Measurements from ENCODE around the gene NRROS. TPM values are rescaled to one million over a fixed set of nuclear protein-coding genes. Genes with fewer than 3 reads are reported as not detected.
"Not testable (repeated sequence)": the region's sequence is repeated elsewhere in the genome, so short reads cannot be mapped to it uniquely, and the experiment has no call there.

The NRROS gene
- total RNA-seq: 1 to 10 TPM; 1.8 to 3.1 (median 2.4) TPM

DNA sequence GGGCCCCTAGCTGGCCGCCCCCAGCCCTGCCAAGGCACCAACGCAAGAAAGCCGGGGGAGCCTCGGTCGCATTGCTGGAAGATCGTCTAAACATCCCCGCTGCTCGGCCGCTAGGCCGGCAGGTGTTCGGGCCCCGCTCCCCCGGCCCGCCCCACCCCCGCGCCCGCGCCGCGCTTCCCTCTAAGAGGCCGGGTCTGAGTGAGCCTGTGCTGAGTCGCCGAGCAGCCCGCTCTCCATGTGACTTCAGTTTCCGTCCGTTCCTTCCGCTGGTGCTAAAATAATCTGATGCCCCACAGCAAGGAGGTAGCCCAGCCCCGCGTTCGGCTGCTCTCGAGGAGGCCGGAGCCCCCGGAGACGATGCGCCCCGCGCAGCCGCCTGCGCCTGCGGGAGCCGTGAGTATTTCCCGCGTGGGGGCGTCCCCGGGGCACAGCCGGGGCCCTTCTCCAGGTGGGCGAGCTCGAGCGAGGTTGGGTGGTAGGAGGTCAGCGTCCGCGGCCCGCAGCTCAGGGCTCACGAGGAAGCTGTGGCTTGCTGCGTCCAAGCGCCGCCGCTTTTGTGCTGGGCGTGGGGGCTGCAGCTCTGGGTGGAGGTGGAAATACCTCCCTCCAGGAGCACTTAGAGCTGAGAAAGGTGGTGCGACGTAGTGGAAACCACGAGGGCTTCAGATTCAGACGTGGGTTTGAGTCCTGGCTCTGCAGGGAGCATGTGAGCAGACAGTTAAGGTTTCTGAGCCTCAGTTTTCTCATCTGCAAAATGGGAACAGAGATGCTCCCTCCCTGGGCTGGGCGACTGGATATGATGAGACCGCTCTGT lies at the start of gene NRROS:
TSS of gene NRROS (plus strand) at position 212 of the 814 bp plus-strand sequence. CDS start 14,846 bp downstream, outside the sequence.
- DNase-seq (ENCODE audit: low spot score in 2 of 2): peak; percentile 63 to 94
- intact Hi-C loops (cut with DNase I; ENCODE audit: low total_unique reads): no loop called here
- peak within 1 kb of the TSS; percentile 45 for H3K4me3 ChIP-seq (ENCODE audit: low read depth, poor library complexity, severe bottlenecking)
- 11 to 14% methylated on average over 25 to 34 of the region's 65 CpGs for WGBS, 2 donors
- TF ChIP-seq, protein P1, sequence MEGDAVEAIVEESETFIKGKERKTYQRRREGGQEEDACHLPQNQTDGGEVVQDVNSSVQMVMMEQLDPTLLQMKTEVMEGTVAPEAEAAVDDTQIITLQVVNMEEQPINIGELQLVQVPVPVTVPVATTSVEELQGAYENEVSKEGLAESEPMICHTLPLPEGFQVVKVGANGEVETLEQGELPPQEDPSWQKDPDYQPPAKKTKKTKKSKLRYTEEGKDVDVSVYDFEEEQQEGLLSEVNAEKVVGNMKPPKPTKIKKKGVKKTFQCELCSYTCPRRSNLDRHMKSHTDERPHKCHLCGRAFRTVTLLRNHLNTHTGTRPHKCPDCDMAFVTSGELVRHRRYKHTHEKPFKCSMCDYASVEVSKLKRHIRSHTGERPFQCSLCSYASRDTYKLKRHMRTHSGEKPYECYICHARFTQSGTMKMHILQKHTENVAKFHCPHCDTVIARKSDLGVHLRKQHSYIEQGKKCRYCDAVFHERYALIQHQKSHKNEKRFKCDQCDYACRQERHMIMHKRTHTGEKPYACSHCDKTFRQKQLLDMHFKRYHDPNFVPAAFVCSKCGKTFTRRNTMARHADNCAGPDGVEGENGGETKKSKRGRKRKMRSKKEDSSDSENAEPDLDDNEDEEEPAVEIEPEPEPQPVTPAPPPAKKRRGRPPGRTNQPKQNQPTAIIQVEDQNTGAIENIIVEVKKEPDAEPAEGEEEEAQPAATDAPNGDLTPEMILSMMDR (IDR thresholded peaks at IDR 0.05): no peak
- TF ChIP-seq POLR2A (IDR thresholded peaks at IDR 0.05): no peak

DNA sequence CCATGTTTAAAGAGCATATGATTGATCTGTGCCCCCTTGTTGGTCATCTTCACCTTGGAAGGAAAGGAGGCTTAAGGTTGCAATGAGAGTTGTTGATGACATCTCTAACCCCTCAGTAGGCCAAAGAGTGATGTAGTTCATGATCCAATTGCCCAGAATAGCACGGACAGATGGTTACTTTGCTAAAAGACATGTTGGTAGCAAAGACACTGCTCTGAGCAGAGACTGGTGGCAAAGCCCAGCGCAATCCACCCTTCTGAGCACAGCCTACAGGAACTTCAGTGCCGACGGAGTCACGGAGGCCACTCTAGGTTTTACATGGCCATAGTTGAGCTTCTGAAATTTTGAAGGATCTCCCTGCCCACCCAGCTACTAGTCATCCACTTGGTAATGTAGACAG lies 49.2 kb upstream of the NRROS start:
- H3K4me3 ChIP-seq (ENCODE audit: low read depth, poor library complexity, severe bottlenecking): no peak overlapping the region
- WGBS, 2 donors: 85% methylated on average over 5 of the region's 5 CpGs
- intact Hi-C loops (cut with DNase I; ENCODE audit: low total_unique reads): no loop called here
- TF ChIP-seq POLR2A (IDR thresholded peaks at IDR 0.05): no peak
- TF ChIP-seq, protein P1 (IDR thresholded peaks at IDR 0.05): no peak
- DNase-seq (ENCODE audit: low spot score in 2 of 2): no peak

DNA sequence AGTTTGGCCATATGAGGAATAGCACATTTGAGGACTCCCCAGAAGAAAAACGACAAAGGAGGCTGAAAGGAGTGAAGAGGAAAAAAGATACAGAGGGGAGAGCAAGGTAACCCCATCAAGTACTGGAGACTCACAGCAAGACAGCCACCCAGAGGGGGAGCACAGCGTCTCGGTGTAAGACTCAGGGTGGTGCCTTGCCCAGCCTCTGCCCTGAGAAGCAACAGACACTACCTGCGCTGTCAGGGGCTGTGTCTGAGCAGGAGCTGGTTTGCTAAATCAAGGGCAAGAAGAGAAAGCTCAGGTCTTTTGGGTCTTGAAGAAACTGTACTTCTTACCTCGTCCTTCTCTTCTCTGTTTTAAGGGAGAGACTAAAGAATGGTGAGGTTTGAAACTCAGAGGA lies 43.1 kb upstream of the NRROS start:
- 32 to 47% methylated on average over 5 of the region's 5 CpGs for WGBS, 2 donors
- TF ChIP-seq, protein P1 (IDR thresholded peaks at IDR 0.05): no peak
- no peak for TF ChIP-seq POLR2A (IDR thresholded peaks at IDR 0.05)
- no peak overlapping the region for H3K4me3 ChIP-seq (ENCODE audit: low read depth, poor library complexity, severe bottlenecking)
- DNase-seq (ENCODE audit: low spot score in 2 of 2): no peak
- intact Hi-C loops (cut with DNase I; ENCODE audit: low total_unique reads): no loop called here

DNA sequence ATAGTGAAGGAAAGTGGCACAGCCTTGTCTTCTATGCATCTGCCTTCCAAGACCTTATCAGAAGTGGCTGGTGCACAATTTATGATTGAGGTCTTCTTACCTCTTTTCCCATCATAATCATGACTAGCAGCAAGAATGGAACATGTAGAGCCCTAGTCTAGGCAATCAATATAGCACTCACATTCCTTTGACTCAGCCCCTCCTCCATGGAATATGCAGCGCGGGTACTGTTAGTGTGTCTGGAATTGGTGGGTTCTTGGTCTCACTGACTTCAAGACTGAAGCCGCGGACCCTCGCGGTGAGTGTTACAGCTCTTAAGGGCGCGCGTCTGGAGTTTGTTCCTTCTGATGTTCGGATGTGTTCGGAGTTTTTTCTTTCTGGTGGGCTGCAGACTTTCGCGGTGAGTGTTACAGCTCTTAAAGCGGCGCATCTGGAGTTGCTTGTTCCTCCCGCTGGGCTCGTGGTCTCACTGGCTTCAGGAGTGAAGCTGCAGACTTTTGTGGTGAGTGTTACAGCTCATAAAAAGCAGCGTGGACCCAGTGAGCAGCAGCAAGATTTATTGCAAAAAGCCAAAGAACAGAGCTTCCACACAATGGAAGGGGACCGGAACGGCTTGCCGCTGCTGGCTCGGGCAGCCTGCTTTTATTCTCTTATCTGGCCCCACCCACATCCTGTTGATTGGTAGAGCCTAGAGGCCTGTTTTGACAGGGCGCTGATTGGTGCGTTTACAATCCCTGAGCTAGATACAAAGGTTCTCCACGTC lies 41.3 kb upstream of the NRROS start:
- H3K4me3 ChIP-seq (ENCODE audit: low read depth, poor library complexity, severe bottlenecking); intact Hi-C loops (cut with DNase I; ENCODE audit: low total_unique reads); DNase-seq (ENCODE audit: low spot score in 2 of 2): not testable (repeated sequence)
- 53 to 72% methylated on average over 23 to 25 of the region's 25 CpGs for WGBS, 2 donors

DNA sequence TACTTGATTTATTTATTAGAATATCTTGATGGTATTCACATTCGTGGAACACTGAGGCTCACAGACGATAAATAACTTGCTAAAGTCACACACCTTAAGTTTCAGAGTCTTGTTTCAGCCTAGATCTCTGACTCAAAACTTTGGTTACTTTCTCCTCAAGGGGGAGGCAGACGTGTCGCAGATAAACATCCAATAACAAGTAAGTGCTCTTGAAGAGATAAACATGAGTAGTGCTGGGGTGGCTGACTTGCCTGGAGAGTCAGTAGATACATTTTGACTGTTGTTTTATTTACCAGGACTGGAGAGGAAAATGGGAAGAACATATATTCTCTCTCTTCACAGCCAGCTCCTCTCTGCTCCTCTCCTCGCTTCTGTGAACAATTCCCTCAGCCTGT lies 39.8 kb upstream of the NRROS start:
- H3K4me3 ChIP-seq (ENCODE audit: low read depth, poor library complexity, severe bottlenecking): no peak overlapping the region
- DNase-seq (ENCODE audit: low spot score in 2 of 2): no peak
- 68 to 84% methylated on average over 5 of the region's 5 CpGs for WGBS, 2 donors
- intact Hi-C loops (cut with DNase I; ENCODE audit: low total_unique reads): no loop called here
- no peak for TF ChIP-seq POLR2A (IDR thresholded peaks at IDR 0.05)
- TF ChIP-seq, protein P1 (IDR thresholded peaks at IDR 0.05): no peak

DNA sequence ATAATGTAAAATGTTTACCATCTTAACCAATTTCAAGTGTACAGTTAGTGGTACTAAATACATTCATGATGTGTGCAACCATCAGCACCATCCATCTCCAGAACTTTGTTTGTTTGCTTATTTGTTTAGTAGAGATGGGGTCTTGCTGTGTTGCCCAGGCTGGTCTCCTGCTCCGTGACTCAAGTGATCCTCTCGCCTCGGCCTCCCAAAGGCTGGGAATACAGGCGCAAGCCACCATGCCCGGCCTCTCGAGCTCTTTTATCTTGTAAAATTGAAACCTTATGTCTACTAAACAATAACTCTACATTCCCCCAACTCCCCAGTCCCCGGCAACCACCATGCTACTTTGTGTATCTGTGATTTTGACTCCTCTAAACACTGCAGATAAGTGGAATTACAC lies 39.1 kb upstream of the NRROS start:
- no peak overlapping the region for H3K4me3 ChIP-seq (ENCODE audit: low read depth, poor library complexity, severe bottlenecking)
- WGBS, 2 donors: 80 to 89% methylated on average over 7 of the region's 7 CpGs
- TF ChIP-seq, protein P1 (IDR thresholded peaks at IDR 0.05): no peak
- no peak for TF ChIP-seq POLR2A (IDR thresholded peaks at IDR 0.05)
- intact Hi-C loops (cut with DNase I; ENCODE audit: low total_unique reads): no loop called here
- no peak for DNase-seq (ENCODE audit: low spot score in 2 of 2)

Measured in lower leg skin (tissue), 4 donors.